SU-DHL-6 (cell line): ENCODE results near the gene FGFR2.

Experiments
- H2AFZ ChIP-seq: fragments of 200-600 bp; sonication (generic); 2 replicates; pipeline ENCODE4 v1.6.1; 2014; ENCODE audit warnings: low read depth, mild to moderate bottlenecking, moderate library complexity, mixed read lengths, antibody characterized with exemption, low read length; ENCODE audit not compliant: severe bottlenecking
- H3F3A ChIP-seq: fragments of 200-600 bp; shearing (Covaris generic); 2 replicates; pipeline ENCODE4 v1.6.0; 2016; ENCODE audit warnings: antibody characterized with exemption, mild to moderate bottlenecking; ENCODE audit not compliant: insufficient read depth
- H3K27ac ChIP-seq: fragments of 200-600 bp; sonication (generic); 2 replicates; pipeline ENCODE4 v1.5.1; 2016; ENCODE audit warnings: low read depth, mild to moderate bottlenecking, low read length, moderate library complexity, mixed read lengths
- H3K27me3 ChIP-seq: fragments of 200-600 bp; sonication (generic), shearing (Covaris generic); 2 replicates; pipeline ENCODE4 v1.6.0; 2014; ENCODE audit warnings: mild to moderate bottlenecking, low read length
- H3K36me3 ChIP-seq: fragments of 200-600 bp; sonication (generic); 2 replicates; pipeline ENCODE4 v1.6.1; 2014; ENCODE audit warnings: mild to moderate bottlenecking, low read length, mixed read lengths
- H3K4me2 ChIP-seq: fragments of 300-600, 200-600 bp; shearing (Covaris generic), sonication (generic); 2 replicates; pipeline ENCODE4 v1.6.0; 2014; ENCODE audit warnings: low read length, low read depth, mild to moderate bottlenecking; ENCODE audit not compliant: poor library complexity, severe bottlenecking
- H3K4me3 ChIP-seq: fragments of 200-600 bp; sonication (generic); 2 replicates; pipeline ENCODE4 v1.5.1; 2014; ENCODE audit warnings: antibody characterized with exemption, low read length, mild to moderate bottlenecking, mixed read lengths; ENCODE audit not compliant: insufficient read depth, poor library complexity, severe bottlenecking
- H3K79me2 ChIP-seq: fragments of 200-600 bp; sonication (generic); 2 replicates; pipeline ENCODE4 v1.6.1; 2014; ENCODE audit warnings: mild to moderate bottlenecking, low read length, moderate library complexity; ENCODE audit not compliant: insufficient read depth
- H3K9ac ChIP-seq: fragments of 200-600 bp; sonication (generic); 2 replicates; pipeline ENCODE4 v1.7.0; 2014; ENCODE audit warnings: mild to moderate bottlenecking, low read length
- H3K9me2 ChIP-seq: fragments of 200-600 bp; sonication (generic); replicated peaks from 2 replicates; pipeline ENCODE4 v1.6.1; 2014; ENCODE audit warnings: low read length; ENCODE audit not compliant: insufficient read depth
- H3K9me3 ChIP-seq: fragments of 200-600 bp; sonication (generic); 2 replicates; pipeline ENCODE4 v1.6.1; 2014; ENCODE audit warnings: low read length, mixed read lengths; ENCODE audit not compliant: insufficient read depth
- H4K20me1 ChIP-seq: fragments of 200-600 bp; sonication (generic); 2 replicates; pipeline ENCODE4 v1.6.1; 2014; ENCODE audit warnings: low read depth, mild to moderate bottlenecking, antibody characterized with exemption, low read length, moderate library complexity, mixed read lengths
- CTCF ChIP-seq: fragments of 200-600 bp; sonication (generic); IDR thresholded peaks from one replicate; pipeline ENCODE4 v1.5.1; 2017; ENCODE audit warnings: antibody characterized with exemption, mild to moderate bottlenecking, low read length, moderate library complexity; ENCODE audit not compliant: insufficient read depth, poor library complexity, severe bottlenecking
- EZH2phosphoT487 ChIP-seq: fragments of 200-600 bp; sonication (generic), shearing (Covaris generic); conservative IDR thresholded peaks from 2 replicates; pipeline ENCODE4 v1.6.1; 2018; ENCODE audit warnings: mild to moderate bottlenecking, antibody characterized with exemption, low read length, moderate library complexity, mixed read lengths

Gene FGFR2

GRCh38 chr10:121607310-121608055 lies 9.2 kb upstream of the FGFR2 start:
- no peak overlapping the region for H3K4me2 ChIP-seq
- H2AFZ ChIP-seq = no peak overlapping the region
- H3K4me3 ChIP-seq = no peak overlapping the region
- H3K27ac ChIP-seq = no peak overlapping the region
- H3K9ac ChIP-seq = no peak overlapping the region
- H4K20me1 ChIP-seq = no peaks in the 10 kb centered on the region
- H3K36me3 ChIP-seq = no peaks in the 10 kb centered on the region
- H3F3A ChIP-seq = no peaks in the 10 kb centered on the region
- no peaks in the 10 kb centered on the region for H3K9me2 ChIP-seq
- no peaks in the 10 kb centered on the region for H3K27me3 ChIP-seq
- TF ChIP-seq EZH2phosphoT487 (no peak), CTCF (no peak)
- H3K9me3 ChIP-seq = no peaks in the 10 kb centered on the region
- no peaks in the 10 kb centered on the region for H3K79me2 ChIP-seq

GRCh38 chr10:121605708-121606107 lies 7.5 kb upstream of the FGFR2 start:
- Histone ChIP-seq H3K79me2 (no peaks in the 10 kb centered on the region), H3F3A (no peaks in the 10 kb centered on the region), H3K9me3 (no peaks in the 10 kb centered on the region), H3K4me2 (no peak overlapping the region), H3K9me2 (no peaks in the 10 kb centered on the region), H2AFZ (no peak overlapping the region), H3K4me3 (no peak overlapping the region), H3K36me3 (no peaks in the 10 kb centered on the region), H3K27ac (no peak overlapping the region), H4K20me1 (no peaks in the 10 kb centered on the region), H3K9ac (no peak overlapping the region), H3K27me3 (no peaks in the 10 kb centered on the region)
- TF ChIP-seq CTCF (no peak), EZH2phosphoT487 (no peak)

- Histone ChIP-seq H3K4me2 (no peak overlapping the region), H3K9me2 (no peaks in the 10 kb centered on the region), H3K9me3 (no peaks in the 10 kb centered on the region), H3F3A (no peaks in the 10 kb centered on the region), H3K27me3 (no peaks in the 10 kb centered on the region), H2AFZ (no peak overlapping the region), H3K4me3 (no peak overlapping the region), H3K9ac (no peak overlapping the region), H3K36me3 (no peaks in the 10 kb centered on the region), H3K79me2 (no peaks in the 10 kb centered on the region), H3K27ac (no peak overlapping the region), H4K20me1 (no peaks in the 10 kb centered on the region)
- TF ChIP-seq EZH2phosphoT487 (no peak), CTCF (no peak)
These were observed 3.2 kb upstream of the FGFR2 start for GRCh38 chr10:121601458-121601857.
